ENCODE results near the gene CAMK1G.

The CAMK1G gene

DNA sequence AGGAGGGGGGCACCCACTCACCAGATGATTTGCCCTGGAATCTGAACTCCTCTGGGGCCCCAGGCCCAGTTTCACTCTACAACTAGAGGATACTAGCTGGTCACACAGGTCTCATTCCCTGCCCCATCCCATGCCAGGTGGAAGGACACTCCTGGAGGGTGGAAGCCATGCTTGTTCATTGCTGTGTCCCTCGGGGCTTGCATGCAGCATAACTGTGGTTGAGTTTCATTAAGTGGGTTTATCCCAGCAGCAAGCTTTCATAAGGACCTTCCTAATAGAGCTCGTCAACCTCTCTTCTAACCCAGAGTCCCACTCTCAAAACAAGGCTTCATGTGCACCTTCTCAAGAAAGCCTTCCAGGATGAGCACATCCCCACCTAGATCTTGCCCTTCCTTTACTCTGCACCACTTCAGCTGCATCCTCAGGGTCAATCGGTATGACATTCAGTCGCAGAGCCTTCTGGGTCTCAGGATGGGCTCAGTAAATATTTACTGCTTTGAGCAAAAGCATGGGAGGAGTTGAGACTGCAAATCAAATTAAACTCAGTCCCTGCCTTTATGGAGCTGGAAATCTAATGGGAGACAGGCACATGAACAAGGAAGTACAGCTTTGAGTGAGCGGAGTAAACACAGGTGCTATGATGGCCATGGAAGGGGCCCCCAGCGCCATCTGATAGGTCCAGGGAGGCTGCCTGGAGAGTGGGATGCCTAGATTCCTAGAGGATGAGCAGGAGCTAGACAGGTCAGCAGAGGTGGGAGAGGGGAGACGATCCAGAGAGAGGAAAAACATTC lies 36.4 kb downstream of the CAMK1G start:
- DNase-seq (ENCODE audit: low read depth, low spot score) = no peak

DNA sequence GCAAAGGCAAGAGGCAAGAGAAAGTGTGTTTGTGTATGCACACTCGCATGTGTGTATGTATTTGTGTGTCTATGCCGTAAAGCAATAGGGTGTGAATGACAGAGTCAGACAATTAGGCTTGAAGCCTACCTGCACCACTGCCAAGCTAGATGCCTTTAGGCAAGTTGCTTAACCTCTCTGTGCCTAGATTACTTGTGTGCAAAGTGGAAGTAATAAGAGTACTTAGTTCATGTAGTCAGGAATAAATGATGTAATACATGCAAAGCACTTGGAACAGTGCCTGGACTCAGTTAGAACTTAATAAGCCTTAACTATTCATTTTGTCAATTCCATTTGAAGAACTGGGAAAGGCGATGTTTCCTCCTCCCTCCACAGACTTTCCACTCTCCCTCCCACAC lies 37.0 kb downstream of the CAMK1G start:
- DNase-seq (ENCODE audit: low read depth, low spot score) = no peak

DNA sequence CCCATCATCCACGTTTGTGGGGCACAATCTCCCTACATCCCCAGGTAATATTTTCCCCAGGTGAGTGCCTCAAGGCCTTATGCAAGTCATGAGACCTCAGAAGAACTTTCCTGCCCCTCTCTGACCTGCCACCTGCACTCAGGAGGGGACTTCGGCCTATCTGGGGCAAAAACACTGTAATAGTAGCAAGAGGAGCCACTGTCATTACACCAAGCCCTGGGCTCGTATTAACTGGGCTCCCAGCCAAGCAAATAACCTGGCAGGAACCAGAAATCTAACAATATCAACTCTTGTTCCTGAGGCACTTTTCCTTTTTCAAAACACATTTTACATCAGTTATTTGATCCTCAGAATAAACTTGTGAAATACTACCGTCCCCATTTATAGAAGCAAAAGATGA lies 37.8 kb downstream of the CAMK1G start:
- DNase-seq (ENCODE audit: low read depth, low spot score) = no peak

DNA sequence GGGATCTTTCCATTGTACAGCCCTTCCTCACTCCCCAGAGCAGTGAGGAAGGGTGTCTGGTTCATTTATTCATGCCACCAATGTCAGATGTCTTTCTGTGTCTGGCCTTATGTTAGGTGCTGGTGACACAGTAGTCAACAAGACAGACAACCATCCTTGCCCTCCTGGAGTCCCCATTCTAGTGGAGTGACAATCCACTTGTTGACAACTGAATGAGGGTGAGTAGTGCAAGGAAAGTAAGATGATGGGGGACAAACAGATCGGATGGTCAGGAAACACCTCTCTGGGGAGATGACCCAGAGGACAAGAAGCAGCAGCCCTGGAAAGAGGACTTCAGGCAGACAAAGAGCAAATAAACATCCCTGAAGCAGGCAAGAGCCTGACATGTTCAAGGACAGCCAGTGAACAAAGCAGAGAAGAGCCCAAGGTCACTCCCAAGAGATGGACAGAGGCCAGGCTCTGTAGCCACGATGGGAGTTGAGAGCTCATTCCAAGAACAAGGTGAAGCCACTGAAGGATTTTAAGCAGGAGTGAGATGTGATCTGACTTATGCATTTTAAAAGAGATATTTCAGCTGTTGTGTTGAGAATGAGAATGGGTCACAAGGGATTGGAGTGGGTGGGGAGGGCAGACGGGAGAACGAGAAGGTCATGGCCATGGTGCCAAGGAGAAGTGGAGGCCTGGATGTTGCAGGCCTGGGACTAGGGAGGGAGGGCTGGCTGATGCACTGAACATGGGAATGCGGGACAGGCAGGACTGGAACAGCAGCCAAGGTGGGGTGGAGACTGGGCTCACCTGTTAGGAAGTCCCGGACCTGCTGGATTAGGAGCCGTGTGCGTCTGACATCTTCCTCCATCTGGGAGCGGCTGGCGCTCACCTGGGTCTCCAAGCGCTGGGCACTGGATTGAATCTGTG lies 38.5 kb downstream of the CAMK1G start:
- DNase-seq (ENCODE audit: low read depth, low spot score) = no peak

GRCh38 chr1:209622841-209623829 lies 39.6 kb downstream of the CAMK1G start:
- DNase-seq (ENCODE audit: low read depth, low spot score) = no peak

- no peak for DNase-seq (ENCODE audit: low read depth, low spot score)
These were observed 41.3 kb downstream of the CAMK1G start for GRCh38 chr1:209624558-209625549.

GRCh38 chr1:209625791-209626285 lies 42.3 kb downstream of the CAMK1G start:
- no peak for DNase-seq (ENCODE audit: low read depth, low spot score)

DNA sequence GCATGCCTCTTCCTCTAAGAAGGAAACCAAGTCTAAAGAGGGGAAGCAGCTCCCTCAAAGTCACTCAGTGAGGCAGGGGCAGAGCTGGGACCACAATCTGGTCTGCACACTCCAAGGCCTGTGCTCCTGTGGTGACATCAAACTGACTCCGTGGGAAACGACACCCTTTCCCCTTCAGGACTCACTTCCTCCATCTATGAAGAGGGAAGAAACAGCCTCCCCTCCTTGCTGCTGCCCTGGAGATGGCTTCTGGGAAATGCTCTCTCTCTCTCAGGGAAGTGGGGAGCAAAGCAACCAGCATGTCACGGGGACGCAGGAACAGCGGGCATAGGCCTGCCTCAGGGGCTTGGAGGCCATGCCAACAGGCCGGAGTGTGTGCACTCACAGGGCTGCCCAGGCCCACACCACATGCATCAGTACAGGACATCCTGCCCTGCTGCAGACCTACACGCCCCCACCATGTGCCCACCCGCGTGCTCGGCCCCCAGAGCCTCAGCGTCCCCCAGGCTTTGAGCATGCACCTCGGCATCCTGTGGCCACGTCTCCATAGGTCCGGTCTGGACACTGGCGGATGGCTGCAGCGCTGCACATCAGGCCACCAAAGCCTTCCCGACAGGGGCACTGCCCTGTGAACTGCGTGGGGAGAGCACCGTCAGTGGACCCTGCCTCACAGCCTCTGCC lies 43.0 kb downstream of the CAMK1G start:
- no peak for DNase-seq (ENCODE audit: low read depth, low spot score)

GRCh38 chr1:209627027-209627731 lies 43.7 kb downstream of the CAMK1G start:
- no peak for DNase-seq (ENCODE audit: low read depth, low spot score)

- DNase-seq (ENCODE audit: low read depth, low spot score) = no peak
These were observed 44.2 kb downstream of the CAMK1G start for GRCh38 chr1:209627732-209628196.

DNA sequence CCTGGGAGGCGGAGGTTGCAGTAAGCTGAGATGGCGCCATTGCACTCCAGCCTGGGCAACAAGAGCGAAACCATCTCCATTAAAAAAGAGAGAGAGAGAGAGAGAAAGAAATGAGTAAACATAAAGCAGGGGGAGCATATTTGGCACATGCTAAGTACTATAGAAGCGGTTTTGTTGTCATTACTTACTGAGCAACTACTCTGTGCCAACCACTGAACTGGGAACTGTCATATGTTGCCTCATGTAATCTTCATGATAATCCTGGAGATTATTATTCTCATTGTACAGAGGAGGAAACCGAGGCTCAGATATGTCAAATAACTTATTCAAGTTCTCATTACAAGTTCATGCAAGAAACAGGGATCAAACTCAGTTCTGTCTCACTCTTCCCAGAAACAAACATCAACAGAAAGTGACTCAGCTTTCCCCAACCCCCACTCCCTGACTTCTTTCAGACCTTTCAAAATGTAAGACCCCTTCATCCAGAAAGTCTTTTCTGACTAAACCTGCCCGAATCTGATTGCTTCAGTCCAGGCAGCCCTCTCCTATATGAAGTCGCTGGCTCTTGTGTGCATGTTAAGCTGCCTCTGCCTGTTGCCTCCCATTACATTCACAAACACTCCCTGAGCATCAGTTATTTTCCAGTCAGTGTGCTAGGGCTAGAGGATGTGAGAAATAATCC lies 45.2 kb downstream of the CAMK1G start:
- DNase-seq (ENCODE audit: low read depth, low spot score) = no peak

DNA sequence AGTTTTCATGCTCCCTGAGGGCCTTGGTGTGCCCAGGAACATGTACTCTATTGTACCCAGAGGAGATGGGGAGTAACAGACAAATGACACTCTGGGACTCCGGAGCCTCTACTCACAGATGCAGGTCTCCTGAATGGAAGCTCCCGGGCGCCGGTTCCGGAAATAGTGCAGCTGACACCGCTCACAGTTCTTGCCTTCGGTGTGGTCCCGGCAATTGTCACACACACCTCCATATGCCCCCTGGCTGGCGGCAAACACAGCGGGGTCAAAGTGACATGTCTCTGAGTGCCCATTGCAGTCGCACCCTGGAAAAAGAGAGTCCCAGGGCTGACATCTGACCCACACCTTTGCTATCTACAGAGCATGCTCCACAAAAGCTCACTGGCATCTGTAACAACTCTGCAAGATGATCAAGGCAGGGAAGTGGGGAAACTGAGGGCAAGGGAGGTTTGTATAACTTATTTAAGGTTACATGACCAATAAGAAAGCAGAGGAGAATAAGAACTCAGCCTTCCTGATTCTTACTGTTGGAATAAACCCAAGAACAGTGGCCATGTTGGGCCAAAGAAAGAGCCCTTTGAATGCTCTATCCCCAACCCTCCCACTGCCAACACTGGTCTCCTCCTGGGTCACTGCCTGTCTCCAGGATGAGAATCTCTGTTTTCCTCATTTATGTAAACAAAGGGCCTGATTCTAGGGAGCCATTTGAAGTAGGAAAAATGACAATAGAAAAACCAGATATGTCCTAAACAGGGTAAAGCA lies 46.3 kb downstream of the CAMK1G start:
- DNase-seq (ENCODE audit: low read depth, low spot score) = no peak

DNA sequence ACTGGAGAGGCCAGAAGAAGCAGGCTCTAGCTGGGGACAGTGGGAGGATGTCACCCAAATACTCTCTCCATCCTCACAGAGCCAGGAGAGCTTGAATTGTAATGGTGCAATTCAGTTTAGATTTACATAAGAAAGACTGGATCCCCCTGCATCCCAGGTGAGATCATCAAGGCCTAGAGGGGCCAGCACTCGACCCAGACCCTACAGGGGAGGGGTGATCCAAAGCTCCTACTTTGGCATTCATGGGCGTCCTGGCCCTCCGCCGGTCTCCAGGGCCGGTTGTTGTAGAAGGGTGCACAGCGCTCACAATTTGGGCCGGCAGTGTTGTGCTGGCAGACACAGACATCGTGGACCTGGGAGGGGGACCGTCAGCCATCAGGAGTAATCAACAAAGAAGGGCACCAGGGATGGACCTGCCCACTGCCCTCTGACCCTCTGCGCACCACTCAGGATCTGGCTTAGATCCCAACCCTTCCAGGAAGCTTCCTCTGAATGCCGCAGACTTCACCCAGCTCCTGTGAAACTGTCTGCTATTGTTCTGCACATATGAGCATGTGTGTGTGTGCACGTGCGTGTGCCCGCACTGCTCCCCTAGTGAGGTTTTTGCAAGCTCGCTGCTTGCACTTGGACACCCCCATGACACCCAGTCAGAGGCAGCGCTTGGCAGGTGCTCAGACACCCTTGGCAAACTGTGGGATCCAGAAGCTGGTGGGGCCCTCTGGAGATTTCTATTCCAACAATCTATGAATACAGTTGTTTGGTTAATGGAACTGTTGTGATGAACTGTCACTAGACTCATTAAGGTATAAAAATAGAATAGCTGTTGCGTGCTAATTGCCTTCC lies 47.1 kb downstream of the CAMK1G start:
- no peak for DNase-seq (ENCODE audit: low read depth, low spot score)

DNA sequence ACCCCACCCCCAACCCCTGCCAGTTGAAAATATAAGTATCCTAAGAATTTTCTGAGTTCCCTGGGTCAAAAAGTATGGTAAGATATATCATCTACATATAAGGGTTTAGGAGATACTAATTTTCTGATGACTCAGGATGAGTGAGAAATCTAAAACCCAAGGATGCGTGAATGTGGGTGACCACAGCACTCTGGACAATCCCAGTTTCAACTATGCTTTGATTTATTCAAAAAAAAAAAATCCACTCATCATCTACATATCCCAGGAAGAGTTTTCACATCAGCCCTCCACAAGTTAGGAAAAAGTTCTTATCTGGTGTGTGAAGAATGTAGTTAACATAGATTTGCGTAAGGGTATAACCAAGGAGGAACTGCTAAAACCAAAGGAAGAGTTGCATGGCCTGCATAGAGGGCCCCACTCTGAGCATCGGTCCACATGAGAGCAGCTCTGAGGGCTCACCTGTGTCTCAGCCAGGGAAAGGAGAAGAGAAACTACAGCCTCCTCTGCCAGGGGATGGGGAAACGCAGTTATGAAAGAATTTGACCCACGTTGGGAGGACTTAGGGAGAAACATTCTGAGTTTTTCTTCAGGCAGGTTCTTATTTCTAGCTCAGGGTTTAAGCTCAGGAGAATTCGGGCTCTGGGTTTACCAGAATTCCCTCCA lies 50.0 kb downstream of the CAMK1G start:
- DNase-seq (ENCODE audit: low read depth, low spot score) = no peak

GRCh38 chr1:209634005-209634737 lies 50.7 kb downstream of the CAMK1G start:
- no peak for DNase-seq (ENCODE audit: low read depth, low spot score)
